ENCODE measurements around the gene LINGO1.
A peak's percentile ranks its signal among the peaks of the same experiment; 100 is the strongest.

LINGO1 gene

GRCh38 chr15:77656294-77656693 is 23.6 kb upstream of the LINGO1 start:
- in situ Hi-C loops (cut with HindIII; ENCODE audit: low sequenced_read_pairs) = no loop called here
- no peak overlapping the region for H3K4me3 ChIP-seq (ENCODE audit: low read depth, low read length)
- DNase-seq (ENCODE audit: low read depth, low spot score) = no peak
- TF ChIP-seq CTCF (IDR thresholded peaks at IDR 0.05; ENCODE audit: low read depth, low read length) = no peak

- in situ Hi-C loops (cut with HindIII; ENCODE audit: low sequenced_read_pairs) = no loop called here
- no peak overlapping the region for H3K4me3 ChIP-seq (ENCODE audit: low read depth, low read length)
- TF ChIP-seq CTCF (IDR thresholded peaks at IDR 0.05; ENCODE audit: low read depth, low read length) = peak; percentile 27
- DNase-seq (ENCODE audit: low read depth, low spot score) = no peak
Observed at GRCh38 chr15:77654975-77655374, 22.3 kb upstream of the LINGO1 start.

GRCh38 chr15:77653832-77654480 is 21.2 kb upstream of the LINGO1 start:
- no peak overlapping the region for H3K4me3 ChIP-seq (ENCODE audit: low read depth, low read length)
- in situ Hi-C loops (cut with HindIII; ENCODE audit: low sequenced_read_pairs) = no loop called here
- no peak for DNase-seq (ENCODE audit: low read depth, low spot score)
- no peak for TF ChIP-seq CTCF (IDR thresholded peaks at IDR 0.05; ENCODE audit: low read depth, low read length)

GRCh38 chr15:77650265-77650664 is 17.6 kb upstream of the LINGO1 start:
- no peak for DNase-seq (ENCODE audit: low read depth, low spot score)
- peak; percentile 36 for TF ChIP-seq CTCF (IDR thresholded peaks at IDR 0.05; ENCODE audit: low read depth, low read length)
- in situ Hi-C loops (cut with HindIII; ENCODE audit: low sequenced_read_pairs) = no loop called here
- H3K4me3 ChIP-seq (ENCODE audit: low read depth, low read length) = no peak overlapping the region

GRCh38 chr15:77649610-77650009 is 16.9 kb upstream of the LINGO1 start:
- in situ Hi-C loops (cut with HindIII; ENCODE audit: low sequenced_read_pairs) = no loop called here
- DNase-seq (ENCODE audit: low read depth, low spot score) = no peak
- H3K4me3 ChIP-seq (ENCODE audit: low read depth, low read length) = no peak overlapping the region
- no peak for TF ChIP-seq CTCF (IDR thresholded peaks at IDR 0.05; ENCODE audit: low read depth, low read length)

- TF ChIP-seq CTCF (IDR thresholded peaks at IDR 0.05; ENCODE audit: low read depth, low read length) = no peak
- no peak overlapping the region for H3K4me3 ChIP-seq (ENCODE audit: low read depth, low read length)
- in situ Hi-C loops (cut with HindIII; ENCODE audit: low sequenced_read_pairs) = no loop called here
- DNase-seq (ENCODE audit: low read depth, low spot score) = no peak
Observed at GRCh38 chr15:77649017-77649416, 16.3 kb upstream of the LINGO1 start.
